IMR-90 (cell line): ENCODE data around the gene KLHL25.

ENCODE experiments used
- FOS ChIP-seq: fragments of 150-350 bp; IDR thresholded peaks from 2 replicates; pipeline ENCODE4 v1.6.1; 2016; ENCODE audit warnings: low read depth, low read length
- NFE2L2 ChIP-seq: fragments of 150-350 bp; IDR thresholded peaks from 2 replicates; pipeline ENCODE4 v1.6.1; 2016; ENCODE audit warnings: low read depth, mild to moderate bottlenecking, low read length
- POLR2A ChIP-seq: IDR thresholded peaks from 2 replicates; pipeline ENCODE4 v1.6.1; 2012; ENCODE audit warnings: mild to moderate bottlenecking, low read depth, low read length
- RCOR1 ChIP-seq: IDR thresholded peaks from 2 replicates; pipeline ENCODE4 v1.6.1; 2012; ENCODE audit warnings: mild to moderate bottlenecking, low read length, improper control_type of control experiment; ENCODE audit not compliant: insufficient replicate concordance
- SMC3 ChIP-seq: fragments of 150-350 bp; IDR thresholded peaks from 2 replicates; pipeline ENCODE4 v1.6.1; 2016; ENCODE audit warnings: low read depth, mild to moderate bottlenecking, antibody characterized with exemption, low read length, moderate library complexity
- TF ChIP-seq, protein P1 (sequence below): conservative IDR thresholded peaks from 2 replicates; pipeline ENCODE4 v1.5.1; 2012; ENCODE audit warnings: mild to moderate bottlenecking, low read depth, low read length, improper control_type of control experiment

DNA sequence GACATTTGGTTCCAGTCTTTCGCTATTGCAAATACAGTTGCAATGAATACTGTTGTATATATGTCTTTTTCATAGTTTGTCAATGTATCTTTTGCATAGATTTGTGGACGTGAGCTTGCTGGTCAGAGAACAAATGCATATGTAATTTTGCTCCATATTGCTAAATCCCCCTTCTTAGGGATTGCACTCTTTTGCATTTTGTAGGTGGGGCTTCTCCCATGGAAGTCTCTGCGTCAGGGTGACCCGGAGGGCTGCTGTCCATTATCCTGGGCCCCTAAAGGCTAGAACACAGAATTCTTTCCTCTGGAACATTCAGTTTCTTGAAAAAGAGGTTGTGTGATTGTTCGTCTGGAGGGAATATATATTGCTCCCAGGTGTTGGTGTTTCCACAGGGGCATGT, 25.2 kb upstream of the KLHL25 start:
- TF ChIP-seq FOS (no peak), POLR2A (no peak), RCOR1 (no peak), SMC3 (no peak), NFE2L2 (no peak)
- TF ChIP-seq, protein P1, sequence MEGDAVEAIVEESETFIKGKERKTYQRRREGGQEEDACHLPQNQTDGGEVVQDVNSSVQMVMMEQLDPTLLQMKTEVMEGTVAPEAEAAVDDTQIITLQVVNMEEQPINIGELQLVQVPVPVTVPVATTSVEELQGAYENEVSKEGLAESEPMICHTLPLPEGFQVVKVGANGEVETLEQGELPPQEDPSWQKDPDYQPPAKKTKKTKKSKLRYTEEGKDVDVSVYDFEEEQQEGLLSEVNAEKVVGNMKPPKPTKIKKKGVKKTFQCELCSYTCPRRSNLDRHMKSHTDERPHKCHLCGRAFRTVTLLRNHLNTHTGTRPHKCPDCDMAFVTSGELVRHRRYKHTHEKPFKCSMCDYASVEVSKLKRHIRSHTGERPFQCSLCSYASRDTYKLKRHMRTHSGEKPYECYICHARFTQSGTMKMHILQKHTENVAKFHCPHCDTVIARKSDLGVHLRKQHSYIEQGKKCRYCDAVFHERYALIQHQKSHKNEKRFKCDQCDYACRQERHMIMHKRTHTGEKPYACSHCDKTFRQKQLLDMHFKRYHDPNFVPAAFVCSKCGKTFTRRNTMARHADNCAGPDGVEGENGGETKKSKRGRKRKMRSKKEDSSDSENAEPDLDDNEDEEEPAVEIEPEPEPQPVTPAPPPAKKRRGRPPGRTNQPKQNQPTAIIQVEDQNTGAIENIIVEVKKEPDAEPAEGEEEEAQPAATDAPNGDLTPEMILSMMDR, result no peak
